Activated CD4-positive, alpha-beta T cell treated with anti-CD3 and anti-CD28 coated beads, Interleukin-2, amount 50 U/mL, for 4 hours (primary cell): Measurements from ENCODE around the gene ARRDC2.
A peak's percentile ranks its signal among the peaks of the same experiment; 100 is the strongest.
"Not testable (repeated sequence)": the region's sequence is repeated elsewhere in the genome, so short reads cannot be mapped to it uniquely, and the experiment has no call there.

ENCODE experiments used
- DNase-seq, 2 experiments: peaks; one replicate each; pipeline ENCODE4 v3.0.0-alpha.2; 2020

The ARRDC2 gene

GRCh38 chr19:17993076-17993813, 14.7 kb upstream of the ARRDC2 start:
- no peak for DNase-seq

GRCh38 chr19:17996826-17997316, 11.1 kb upstream of the ARRDC2 start:
- peak; percentile 84 to 85 for DNase-seq

GRCh38 chr19:17997969-17998826, 9.8 kb upstream of the ARRDC2 start:
- DNase-seq = no peak

DNA sequence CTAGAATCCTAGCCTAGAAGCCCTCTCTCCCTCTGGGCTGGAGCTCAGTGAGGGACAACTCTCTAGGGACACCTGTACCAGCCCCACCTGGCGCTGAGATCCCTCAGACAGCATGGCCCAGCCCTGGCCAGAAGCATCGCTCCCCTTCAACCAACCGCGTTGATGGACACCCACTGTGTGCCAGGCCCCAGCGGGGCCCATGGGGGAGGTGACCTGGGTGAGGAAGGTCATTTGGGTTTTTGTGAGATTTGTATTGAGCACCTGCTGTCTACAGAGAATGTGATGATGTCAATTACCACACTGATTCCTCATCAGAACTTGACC, 9.2 kb upstream of the ARRDC2 start:
- no peak for DNase-seq

DNA sequence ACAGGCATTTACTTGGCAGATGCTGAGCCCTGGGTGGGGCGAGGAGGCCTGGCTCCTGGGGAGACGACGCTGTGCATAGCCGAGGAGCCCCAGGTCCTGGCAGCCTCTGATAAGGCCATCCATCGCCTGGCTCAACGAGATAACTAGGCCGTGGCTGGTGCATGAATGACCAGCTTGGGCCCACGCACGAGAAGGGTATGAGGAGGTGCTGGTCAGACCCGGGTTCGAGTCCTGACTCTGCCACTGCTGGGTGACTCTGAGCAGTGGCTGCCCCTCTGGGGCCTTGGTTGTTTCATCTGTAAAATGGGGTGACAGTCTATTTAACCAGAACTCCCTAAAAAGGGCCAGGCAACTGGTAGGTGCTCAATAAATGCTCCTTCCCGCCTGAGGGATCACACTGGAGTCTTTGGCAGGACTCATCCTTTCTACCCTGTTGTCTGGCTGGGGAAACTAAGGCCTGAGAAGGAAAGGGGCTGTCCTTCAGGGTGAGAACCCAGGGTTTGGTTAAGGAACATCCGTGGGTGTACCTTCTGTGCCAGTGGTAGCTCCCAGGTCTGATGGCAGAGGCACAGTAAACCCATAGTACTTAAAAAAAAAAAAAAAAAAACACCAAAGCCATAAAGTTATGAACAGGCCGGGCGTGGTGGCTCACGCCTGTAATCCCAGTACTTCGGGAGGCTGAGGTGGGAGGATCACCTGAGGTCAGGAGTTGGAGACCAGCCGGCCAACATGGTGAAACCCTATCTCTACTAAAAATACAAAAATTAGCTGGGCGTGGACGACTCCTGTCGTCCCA, 8.1 kb upstream of the ARRDC2 start:
- DNase-seq = no peak

GRCh38 chr19:18000480-18000914, 7.5 kb upstream of the ARRDC2 start:
- no peak for DNase-seq

DNA sequence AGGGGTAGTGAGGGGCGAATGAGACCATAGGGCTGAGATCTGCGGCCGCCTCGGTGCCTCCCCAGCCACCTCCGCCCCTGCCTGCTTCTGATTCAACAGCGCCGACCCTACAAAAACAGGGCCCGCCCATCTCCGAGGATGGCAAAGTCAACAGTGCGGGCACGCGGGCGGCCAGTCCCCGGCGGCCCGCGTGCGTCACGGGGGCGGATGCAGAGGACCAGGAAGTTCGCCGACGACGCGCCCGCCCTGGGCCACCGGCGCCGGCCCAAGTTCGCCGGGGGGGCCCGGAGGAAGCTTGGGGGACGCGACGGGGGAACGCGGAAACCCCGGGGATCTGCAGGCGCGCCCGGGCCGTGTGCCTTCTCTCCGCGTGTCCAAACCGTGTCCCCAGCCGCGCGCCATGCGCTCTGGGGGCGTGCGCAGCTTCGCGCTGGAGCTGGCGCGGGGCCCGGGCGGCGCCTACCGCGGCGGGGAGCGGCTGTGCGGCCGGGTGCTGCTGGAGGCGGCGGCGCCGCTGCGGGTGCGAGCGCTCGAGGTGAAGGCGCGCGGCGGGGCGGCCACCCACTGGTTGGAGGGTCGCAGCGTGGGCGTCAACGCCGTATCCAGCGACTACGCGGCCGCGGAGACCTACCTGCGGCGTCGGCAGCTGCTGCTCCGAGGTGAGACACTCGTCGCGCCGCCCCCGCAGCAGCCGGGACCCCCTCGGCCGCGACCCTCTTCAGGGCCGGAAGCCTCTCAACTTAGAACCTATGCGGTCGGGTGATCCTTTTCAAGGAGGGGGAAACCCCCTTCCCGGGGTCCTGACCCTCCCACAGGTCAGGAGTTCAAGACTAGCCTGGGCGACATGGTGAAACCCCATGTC, 6.8 kb upstream of the ARRDC2 start:
- DNase-seq = peak; percentile 87

DNA sequence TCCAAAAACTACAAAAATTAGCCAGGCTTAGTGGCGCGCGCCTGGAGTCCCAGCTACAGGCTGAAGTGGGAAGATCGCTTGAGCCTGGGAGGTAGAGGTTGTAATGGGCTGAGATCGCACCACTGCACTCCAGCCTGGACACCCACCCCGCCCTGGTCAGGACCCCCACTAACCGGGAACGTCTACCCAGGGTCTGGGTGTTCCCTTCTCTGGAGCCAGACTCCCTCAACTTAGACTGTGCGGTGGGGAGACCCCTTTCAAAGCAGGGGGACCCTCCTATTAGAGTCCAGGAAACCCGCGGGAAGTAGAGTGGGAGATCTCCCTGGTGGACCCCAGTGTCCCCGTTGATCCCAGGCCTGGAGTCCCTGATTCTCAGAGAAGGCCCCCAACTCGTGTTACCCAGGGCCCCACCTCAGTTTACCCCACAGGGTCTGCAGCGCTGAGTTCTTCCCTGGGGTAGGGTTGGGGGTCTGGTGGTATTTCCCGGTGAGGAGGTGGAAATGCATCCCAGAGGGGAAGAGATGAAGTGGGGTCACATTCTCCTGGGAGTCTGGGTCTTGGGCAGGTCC, 6.1 kb upstream of the ARRDC2 start:
- no peak for DNase-seq

- DNase-seq = no peak
These were observed 5.6 kb upstream of the ARRDC2 start for GRCh38 chr19:18002347-18002850.

GRCh38 chr19:18005750-18006149, 2.2 kb upstream of the ARRDC2 start:
- DNase-seq = not testable (repeated sequence)

DNA sequence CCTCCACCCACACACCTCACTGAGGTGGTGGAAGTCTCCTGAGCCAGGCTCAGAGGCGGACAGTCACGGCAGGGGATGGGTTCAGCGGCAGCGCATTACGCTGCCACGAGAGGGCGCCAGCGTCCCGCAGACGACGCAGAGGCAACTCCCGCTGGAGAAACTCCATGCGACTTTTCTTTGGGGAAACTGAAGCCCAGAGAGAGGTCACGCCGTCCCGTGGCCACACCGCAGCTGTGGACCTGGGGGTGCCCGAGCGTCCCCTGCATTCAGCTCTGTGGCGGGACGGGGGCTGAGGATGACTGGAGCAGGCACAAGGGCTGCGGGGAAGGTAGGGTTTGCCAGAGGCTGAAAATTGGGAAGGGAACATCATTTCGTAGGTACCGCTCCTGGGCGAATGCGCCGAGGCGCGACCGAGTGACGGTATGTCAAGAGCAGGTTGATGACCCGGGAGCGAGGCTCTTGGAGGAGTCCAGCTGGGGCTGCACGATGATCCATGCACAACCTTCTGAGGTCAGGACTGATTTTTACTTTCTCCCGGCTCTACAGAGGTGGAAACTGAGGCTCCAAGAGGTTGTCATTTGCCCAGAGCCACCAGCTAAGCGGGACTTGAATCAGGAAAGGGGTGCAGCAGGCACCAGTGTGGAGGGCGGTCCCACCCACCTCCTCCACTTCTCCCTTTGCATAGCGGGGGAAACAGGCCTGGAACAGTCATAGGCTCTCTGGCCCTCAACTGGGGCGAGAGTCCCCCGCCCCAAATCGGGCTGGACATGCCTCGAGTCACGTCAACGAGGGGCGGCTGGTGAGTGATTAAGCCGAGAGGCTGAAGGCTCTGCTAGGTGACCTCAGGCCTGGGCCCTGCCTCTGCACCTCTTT, 690 bp upstream of the ARRDC2 start:
- DNase-seq = peak; percentile 76 to 77

DNA sequence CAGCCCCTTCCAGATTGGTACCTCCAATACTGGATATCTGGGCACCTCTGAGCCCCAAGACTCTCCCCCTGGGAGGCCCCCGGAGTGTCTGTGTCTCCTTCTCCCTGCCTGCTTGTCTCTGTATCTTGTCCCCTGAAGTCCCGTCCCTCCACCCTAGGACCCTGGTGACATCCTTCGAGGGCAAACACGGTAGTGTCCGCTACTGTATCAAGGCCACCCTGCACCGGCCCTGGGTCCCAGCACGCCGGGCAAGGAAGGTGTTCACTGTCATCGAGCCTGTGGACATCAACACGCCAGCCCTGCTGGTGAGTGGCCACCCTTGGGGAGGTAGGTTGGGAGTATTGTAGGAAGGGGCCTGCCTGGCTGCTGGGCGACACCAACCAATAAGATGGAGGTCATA, 844 bp downstream of the ARRDC2 start:
- DNase-seq = no peak

DNA sequence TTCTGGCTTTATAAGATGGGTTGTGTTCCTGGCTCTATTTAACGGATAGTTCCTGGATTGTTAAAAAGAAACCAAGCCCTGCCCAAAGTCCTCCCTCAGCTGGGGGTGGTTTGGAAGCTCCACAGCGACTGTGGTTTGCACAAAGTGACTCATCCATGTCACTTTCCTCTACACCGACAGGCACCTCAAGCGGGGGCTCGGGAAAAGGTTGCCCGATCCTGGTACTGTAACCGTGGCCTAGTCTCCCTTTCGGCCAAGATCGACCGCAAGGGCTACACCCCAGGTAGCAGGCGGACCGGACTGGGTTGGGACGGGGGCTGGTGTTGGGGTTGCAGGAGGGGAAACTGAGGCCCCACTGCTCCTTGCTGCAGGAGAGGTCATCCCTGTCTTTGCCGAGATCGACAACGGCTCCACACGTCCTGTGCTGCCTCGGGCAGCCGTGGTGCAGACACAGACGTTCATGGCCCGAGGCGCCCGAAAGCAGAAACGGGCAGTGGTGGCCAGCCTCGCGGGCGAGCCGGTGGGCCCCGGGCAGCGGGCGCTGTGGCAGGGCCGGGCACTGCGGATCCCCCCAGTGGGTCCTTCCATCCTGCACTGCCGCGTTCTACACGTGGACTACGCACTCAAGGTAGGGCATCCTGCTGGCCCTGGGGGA, 1.6 kb downstream of the ARRDC2 start:
- DNase-seq = peak in 1 of 2 experiments; percentile 43

GRCh38 chr19:18010149-18010548, 2.2 kb downstream of the ARRDC2 start:
- no peak for DNase-seq

DNA sequence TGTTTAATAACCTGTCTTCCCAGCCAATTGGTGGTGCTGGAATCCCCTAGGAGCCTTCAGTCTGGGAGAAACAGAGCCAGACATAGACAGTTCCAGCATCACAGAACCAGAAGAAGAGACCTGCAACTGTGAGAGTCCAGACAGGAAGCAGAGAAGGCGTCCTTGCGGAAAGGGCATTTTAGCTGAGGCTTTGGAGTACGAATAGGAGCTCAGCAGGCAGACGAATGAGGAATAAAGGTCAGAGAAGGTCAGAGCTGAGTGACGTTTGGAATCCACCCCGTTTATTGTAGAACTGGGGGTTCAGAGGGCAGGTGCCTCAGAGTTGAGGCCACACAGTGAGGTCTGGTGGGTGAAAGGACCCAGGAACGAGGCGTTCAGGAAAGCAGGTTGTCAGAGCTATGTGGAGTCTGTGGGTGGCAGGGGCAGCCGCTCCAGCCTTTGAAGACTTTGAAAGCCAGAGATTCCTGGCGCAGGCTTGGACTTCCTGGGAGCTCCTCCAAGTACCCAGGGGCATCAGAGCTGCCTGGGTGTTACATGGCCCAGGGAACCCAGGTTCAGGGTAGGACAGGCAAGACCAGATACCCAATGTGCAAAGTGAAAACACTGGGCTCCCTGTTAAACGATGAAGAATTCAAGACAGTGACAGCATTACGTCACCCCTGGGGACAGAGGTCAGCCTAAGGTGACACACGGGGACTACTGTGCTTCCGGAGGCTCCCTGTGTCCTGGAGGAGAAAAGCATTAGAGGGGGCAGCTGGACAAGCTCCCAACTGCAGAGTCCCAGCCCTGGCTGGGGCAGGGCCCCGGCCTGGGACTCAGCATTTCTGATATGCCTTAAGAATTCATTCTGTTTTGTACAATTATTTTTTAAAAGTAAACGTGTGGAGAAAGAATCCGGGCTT, 5.5 kb downstream of the ARRDC2 start:
- DNase-seq = no peak

GRCh38 chr19:18014197-18014596, 6.2 kb downstream of the ARRDC2 start:
- peak; percentile 33 to 34 for DNase-seq

DNA sequence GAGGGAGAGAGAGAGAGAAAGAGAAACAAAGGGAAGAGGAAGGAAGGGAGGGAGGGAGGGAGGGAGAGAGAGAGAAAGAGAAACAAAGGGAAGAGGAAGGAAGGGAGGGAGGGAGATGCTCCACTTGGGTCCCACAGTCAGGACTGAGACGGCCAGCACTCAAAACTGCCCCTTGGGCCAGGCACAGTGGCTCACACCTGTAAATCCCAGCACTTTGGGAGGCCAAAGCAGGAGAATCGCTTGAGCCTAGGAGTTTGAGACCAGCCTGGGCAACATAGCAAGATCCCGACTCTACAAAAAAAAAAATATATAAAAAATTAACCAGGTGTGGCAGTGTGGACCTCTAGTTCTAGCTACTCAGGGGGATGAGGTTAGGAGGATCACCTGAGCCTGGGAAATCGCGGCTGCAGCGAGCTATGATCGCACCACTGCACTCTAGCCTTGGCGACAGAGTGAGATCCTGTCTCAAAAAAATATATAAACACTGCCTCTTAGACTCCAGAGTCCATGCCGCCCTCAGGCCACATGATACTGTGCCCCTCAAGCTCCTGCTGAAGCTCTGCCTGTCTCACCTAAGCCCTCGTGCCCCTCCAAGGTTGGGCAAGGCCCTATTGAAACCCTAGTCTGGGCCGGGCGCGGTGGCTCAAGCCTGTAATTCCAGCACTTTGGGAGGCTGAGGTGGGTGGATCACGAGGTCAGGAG, 8.4 kb downstream of the ARRDC2 start:
- no peak for DNase-seq
